Effector CD8-positive, alpha-beta T cell (primary cell): ENCODE data around the gene PNPLA2.

Source experiments
- DNase-seq: peaks from one replicate; lab custom pipeline; 2025; lab: John Stamatoyannopoulos, UW

PNPLA2 gene

GRCh38 chr11:786235-787083 lies 32.3 kb upstream of the PNPLA2 start:
- no peak for DNase-seq

GRCh38 chr11:787084-787675 lies 31.5 kb upstream of the PNPLA2 start:
- DNase-seq, result no peak

- no peak for DNase-seq
Measured at GRCh38 chr11:788009-788640, 30.6 kb upstream of the PNPLA2 start.

GRCh38 chr11:788953-789940 lies 29.5 kb upstream of the PNPLA2 start:
- DNase-seq, result no peak

GRCh38 chr11:789943-790342 lies 28.8 kb upstream of the PNPLA2 start, which contains the start of gene CEND1:
Gene CEND1, minus strand, starts transcription at chr11:790090. Its CDS starts 1,514 bp downstream, at chr11:788576.
- DNase-seq, result no peak

- no peak for DNase-seq
Measured at GRCh38 chr11:790721-791564, 27.8 kb upstream of the PNPLA2 start.

GRCh38 chr11:791658-792534 lies 26.8 kb upstream of the PNPLA2 start:
- DNase-seq, result no peak

- no peak for DNase-seq
Measured at GRCh38 chr11:792535-792821, 26.2 kb upstream of the PNPLA2 start.

- no peak for DNase-seq
Measured at GRCh38 chr11:792873-793272, 25.8 kb upstream of the PNPLA2 start.

GRCh38 chr11:793556-793955 lies 25.2 kb upstream of the PNPLA2 start:
- no peak for DNase-seq

GRCh38 chr11:794013-794765 lies 24.5 kb upstream of the PNPLA2 start:
- no peak for DNase-seq

GRCh38 chr11:794766-795633 lies 23.7 kb upstream of the PNPLA2 start:
- no peak for DNase-seq

- DNase-seq, result peak; percentile 78
Measured at GRCh38 chr11:795634-796564, 22.8 kb upstream of the PNPLA2 start.

GRCh38 chr11:796565-797295 lies 22.0 kb upstream of the PNPLA2 start:
- no peak for DNase-seq

- peak; percentile 71 for DNase-seq
Measured at GRCh38 chr11:797296-798092, 21.2 kb upstream of the PNPLA2 start.
